Stimulated activated CD8-positive, alpha-beta memory T cell treated with anti-CD3 and anti-CD28 coated beads, Interleukin-12 subunit alpha, Interleukin-12 subunit beta, amount 100 ng/mL, for 4 hours (primary cell): ENCODE data around the gene OR52H1.

Source experiments
- DNase-seq: peaks from one replicate; pipeline ENCODE4 v3.0.0-alpha.2; 2020; ENCODE audit warnings: low read depth

OR52H1 gene

DNA sequence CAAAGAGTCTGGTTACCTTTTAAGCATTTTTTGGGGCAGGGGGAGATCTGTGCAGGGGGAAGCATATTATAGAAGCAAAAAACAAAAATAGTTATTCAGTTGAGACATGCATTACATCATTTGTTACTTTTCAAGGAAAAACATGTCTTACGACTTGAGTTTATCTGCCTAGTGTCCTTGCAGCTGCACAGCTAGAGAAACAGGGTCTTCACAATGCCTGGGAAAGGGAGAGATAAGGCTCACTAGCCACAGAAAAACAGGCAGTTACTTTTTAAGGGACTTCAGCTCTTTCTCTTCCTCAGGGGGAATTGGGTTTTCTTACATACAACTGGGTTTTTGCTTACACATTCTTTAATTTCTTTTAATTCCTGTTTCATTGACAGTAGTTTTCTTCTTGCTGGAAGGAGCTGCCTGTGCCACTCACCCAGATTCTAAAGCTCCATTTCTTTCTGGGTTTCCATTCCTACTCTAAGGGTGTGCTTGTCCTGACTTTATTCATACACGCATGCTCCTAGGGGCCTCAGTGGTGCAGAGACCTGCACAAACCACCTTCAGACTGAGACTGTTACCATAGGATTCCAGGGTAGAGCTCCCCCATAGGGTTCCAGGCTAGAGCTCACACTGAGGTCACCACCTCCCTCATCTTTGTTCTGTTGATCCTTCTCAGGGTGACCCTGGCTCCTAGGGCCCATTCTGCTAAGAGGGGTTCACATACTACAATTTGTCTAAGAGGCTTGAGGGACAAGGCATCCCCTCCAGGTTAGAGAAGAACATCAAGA, 17.1 kb downstream of the OR52H1 start:
- no peak for DNase-seq

DNA sequence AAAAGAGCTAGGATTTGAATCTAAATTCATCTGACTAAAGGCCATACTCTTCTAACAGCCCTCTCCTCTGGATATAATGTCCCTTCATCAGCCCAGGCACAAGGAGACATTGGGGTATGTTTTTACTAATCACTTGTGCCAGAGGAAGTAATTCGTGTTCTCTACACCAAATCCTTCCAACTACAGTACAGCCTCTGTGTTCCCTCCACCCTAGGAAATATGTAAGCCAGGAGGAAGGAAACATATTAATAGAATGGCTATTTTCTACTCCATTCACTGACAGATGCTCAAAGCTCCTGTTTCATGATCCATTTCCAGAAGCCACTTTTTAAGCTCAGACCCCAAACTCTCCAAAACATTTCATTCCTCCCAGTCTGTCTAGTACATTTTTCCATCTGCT, 19.8 kb downstream of the OR52H1 start:
- no peak for DNase-seq

DNA sequence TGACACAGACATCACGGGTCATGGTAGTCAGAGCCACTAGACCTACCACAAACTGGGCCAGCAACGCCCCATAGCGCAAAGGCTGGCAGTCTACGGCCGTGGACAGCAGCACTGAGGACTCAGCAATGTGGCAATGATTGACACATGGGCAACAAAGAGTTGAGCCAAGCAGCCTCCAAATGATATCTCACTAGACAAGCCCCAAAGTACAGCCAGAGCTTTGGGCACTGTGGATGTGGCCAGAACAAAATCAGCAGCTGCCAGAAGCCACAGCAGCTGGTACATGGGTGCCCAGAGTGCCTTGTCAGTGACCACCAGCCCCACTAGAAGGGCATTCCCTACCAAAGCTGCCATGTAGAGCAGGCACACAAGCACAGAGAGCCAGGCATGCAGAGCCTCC, 20.6 kb downstream of the OR52H1 start:
- DNase-seq = no peak

DNA sequence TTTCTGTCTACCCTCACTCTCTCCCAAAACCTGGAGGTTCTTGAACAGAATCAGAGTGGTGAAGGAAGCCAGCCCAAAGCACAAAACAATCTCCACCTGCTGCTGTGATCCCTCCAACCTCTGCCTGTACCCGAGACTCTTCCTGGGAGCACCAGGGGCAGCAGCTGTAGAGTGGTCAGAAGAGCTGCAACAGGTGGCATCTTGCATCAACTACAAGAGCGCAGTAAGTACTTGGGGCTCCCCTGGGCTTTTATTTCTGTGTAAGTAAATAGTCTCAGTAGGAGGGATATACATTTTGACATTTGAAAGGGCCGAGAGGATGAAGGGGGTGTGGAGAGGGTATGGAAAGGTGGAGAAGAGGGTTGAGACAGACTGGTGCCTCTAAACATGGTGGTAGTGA, 23.6 kb downstream of the OR52H1 start:
- DNase-seq = no peak

DNA sequence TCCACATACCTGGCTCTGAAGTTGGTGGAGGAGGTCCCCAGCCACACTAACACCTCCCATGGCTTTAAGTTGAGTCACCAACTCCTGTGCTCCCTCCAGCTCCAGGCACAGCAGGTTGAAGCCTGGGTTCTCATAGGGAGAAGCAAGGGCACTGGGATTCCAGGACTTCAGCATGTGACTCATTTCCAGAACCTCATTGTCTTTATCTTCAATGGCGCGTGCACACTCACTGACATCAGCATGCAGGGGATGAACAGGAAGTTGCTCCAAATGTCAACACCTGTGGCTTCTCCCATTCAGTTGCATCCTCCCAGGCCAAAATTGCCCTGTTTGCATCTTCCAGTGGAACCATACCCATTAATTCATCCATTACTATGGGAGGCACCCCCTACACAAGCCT, 26.0 kb downstream of the OR52H1 start:
- no peak for DNase-seq

DNA sequence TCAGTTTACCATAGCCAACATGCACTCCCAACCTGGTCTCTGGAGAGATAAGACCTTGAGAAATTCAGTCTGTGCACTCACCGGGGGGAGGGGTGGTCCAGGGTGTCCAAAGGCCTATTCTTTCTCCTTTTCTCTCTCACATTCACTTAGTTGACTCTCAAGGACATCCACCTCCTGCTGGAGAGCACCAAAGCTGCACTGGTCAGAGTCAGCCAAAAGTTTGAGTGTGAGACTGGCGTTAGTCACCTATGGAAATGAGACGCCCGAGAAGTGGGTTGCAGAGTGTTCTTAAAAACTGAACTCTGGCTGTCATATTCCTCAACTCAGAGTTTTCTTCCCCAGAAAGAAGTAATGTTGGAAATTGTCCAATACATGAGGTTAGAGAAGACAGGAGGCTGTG, 26.8 kb downstream of the OR52H1 start:
- no peak for DNase-seq

DNA sequence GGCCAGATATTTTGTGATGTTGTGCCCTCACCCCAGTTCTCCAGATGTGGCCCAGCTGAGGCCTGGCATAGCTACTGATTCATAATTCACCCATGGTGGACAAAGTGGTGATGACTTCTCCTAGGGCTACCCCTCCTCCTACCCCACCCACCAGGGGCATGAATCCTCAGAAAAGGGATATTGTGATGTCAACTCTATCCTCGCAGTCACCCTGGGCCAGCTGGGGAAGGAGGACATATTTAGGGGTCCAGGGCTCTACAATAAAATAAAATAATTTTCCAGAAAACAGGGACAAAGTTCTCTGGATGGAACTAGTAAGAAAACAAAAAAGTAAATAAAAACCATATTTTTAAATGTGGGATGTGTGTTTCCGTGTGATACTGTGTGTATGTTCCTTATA, 31.7 kb downstream of the OR52H1 start, which contains the start of gene UBQLNL:
Gene UBQLNL (minus strand): TSS at position 101 of the 400 bp plus-strand sequence. CDS start 258 bp downstream, outside the sequence.
- DNase-seq = no peak

DNA sequence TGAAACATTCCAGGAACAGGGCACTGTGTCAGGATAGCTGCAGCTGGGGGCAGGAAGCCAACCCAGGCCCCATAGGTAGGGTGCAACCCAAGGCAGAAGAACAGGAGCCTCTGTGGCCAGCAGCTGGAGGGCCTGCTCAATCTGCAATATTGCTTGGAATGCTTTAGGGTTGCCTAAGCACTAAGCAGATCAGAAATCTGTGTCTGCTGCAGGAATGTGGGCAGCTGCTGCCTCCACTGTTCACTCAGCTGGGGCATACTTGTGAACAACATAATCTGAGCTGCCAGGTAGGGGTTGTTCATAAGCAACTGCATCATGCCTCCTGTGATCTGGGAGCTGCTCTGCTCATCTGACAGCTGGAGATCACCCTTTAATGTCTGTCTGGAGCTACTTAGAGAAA, 33.5 kb downstream of the OR52H1 start:
- DNase-seq = no peak

DNA sequence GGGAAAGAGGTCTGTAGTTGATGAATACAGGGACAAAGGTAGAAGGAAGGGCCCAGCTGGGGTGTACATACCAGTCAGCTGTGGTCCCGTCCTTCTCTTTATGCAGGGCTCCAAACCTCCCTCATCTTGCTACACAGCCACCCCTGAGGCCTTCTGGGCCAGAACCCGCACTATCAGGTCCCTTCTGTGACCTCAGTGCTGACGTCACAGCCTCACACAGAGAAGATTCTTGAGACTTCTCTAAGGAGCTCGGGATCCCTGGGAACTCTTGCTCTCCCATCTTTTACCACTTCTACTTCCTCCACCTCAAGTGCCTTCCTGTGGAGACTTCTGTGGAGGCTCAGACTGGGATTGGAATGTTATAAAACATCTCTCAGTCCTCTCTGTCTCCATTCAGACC, 38.5 kb downstream of the OR52H1 start, which contains the start of gene UBQLN3:
Gene UBQLN3 (minus strand): TSS at position 155 of the 400 bp plus-strand sequence. CDS start 399 bp downstream, outside the sequence.
- no peak for DNase-seq

DNA sequence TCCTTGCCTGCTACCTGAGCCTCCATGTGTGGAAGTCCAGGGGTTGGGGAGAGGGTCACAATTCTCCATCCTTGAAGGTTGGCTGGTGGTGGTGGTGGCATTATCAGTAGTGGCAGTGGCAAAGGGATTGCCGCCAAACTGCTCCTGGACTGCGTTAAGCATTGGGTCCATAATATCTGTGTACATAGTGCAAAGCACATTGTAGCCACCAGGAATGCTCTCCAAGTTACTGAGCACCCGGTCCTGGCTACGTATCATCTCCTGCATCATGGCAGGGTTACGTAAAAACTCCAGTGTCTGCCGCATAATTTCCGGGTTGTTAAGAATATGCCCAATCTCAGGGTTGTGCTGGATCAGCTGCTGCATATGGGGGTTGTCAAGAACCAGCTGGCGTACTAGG, 39.7 kb downstream of the OR52H1 start:
- no peak for DNase-seq

DNA sequence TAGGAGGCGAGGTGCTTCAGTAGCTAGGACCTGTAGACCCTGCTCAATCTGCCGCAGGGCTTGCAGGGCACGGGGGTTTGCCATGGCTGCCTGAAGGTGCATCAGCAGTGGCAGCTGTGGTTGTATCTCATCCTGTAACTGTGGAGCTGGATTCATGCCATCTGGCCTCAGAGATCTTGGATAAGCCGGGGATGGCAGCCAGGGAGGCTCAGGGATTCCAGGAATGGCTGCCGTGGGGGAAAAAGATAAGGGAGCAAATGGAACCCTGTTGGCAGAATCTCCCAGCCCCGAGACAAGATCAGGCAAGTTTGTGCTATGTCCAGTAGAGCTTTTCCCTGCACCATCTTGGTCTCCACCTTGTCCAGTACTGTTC, 40.4 kb downstream of the OR52H1 start:
- DNase-seq = no peak

DNA sequence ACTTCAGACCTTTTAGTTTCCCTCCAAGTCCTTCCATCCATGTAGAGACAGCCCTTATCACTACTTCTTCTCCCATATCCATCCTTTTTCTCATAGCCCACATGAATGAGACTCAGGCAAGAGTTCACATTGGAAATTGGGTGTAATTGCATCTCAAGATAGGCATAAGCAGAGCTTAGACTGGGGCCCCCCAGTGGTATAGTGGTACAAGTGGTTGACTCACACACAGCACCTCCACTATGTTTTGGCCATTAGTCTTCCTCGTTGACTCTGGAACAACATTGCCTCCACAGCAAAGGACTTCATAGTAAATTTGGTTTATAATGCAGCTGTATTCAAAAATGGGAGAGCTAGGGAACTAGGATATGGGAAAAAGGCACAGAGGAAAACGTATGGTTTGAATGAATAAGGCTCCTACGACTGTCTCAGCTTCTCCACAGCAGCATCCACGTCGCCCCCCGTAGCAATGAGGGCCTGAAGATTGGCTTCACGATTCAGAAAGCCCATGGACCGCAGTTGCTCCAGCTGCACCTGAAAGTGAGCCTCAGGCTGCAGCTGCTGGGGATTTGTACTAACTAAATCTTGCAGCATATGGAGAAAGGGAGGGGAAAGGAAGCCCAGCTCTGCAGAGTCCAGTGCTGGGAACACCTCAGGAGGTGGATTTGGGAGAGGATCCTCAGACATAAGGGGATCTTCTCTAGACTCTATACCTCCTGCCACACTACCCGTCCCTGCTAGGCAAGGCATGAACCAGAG, 41.0 kb downstream of the OR52H1 start:
- DNase-seq = no peak

DNA sequence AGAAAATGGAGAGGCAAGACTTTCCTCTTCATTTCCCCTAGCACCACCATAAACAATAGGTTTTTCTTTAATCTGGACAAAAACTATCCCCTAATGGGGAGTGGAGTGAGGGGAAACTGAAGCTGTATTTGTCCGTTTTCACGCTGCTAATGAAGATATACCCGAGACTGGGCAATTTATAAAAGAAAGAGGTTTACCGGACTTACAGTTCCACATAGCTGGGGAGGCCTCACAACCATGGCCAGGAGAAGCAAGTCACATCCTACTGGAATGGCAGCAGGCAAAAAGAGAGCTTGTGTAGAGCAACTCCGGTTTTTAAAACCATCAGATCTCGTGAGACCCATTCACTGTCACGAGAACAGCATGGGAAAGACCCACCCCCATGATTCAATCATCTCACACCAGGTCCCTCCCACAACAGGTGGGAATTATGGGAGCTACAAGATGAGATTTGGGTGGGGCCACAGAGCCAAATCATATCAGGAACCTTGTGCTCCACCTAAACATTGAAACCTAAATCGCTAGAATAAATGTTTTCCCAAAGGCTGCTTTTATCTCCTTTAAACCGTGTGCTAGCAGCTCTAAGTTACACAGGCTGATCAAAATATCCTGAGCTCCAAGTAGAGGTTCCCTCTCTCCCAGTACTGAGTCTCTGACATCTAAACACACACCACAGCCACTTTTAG, 42.8 kb downstream of the OR52H1 start:
- DNase-seq = no peak

DNA sequence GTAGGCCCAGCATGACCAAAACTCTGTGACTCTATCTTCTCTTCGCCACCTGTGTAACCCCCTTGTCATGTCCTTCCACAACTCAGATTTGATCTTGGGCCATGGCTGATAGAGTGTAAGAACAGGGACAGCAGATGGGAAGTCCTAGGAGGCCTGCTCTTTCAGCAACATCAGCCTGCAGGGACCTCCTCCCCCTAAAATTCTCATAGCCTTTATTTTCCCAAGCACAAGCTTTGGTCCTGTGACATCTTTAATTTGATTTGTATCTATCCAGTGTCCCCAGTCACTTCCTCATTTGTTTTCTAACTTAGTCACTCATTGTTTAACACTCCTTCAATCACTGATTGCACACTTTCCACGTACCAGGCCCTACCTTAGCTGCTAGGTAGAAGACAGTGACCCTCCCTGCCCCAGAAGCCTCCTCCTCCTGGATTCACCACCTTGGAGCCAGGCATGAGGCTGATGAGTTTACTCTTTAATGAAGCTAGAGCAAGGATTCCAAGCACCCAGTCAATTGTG, 43.9 kb downstream of the OR52H1 start:
- DNase-seq = no peak

DNA sequence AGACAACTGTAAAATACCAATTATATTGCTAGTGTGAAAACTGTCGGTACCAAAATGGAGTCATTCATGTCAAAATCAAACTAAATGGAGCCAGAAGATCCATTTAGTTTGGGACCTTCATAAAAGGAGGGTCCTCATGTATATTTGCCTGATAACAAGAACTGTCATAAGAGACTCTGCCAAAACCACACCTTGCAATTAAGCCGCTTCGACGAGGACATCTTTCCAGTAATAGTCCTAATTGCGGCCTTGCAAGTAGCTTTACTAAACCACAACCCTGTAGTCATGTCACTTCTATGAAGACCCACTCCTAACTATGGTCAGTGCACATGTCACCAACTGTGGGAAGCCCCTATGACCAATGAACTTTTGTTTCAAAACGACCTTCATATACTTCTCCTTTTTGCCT, 47.9 kb downstream of the OR52H1 start:
- DNase-seq = no peak

DNA sequence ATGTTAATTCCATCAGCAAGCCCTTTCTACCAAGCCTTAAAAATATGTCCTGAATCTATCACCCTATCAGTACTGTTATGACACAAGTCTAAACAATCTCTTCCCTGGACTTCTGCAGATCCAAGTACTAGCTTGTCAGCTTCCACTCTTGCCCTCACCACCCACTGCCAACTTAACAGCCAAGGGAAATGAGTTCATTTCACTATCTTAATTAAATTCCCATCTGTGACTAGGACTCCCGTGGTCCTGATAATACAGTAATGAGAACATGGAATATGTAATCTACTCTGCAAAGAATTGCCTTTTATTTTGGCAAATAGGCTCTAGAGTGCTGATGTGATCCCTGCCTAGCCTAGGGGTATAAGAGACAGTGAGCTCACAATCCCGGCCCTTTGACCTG, 48.7 kb downstream of the OR52H1 start:
- DNase-seq = no peak
